Activated T-cell treated with anti-CD3 and anti-CD28 coated beads for 4 hours (primary cell): ENCODE data around the gene SOBP.

Experiments
- DNase-seq: peaks from one replicate; pipeline ENCODE4 v3.0.0-alpha.2; 2020

SOBP gene

GRCh38 chr6:107624050-107624449 lies 134.1 kb downstream of the SOBP start:
- DNase-seq = no peak

GRCh38 chr6:107624541-107624940 lies 134.6 kb downstream of the SOBP start:
- DNase-seq = no peak

GRCh38 chr6:107625264-107625663 lies 135.3 kb downstream of the SOBP start:
- no peak for DNase-seq

GRCh38 chr6:107626645-107627044 lies 136.7 kb downstream of the SOBP start:
- no peak for DNase-seq

- DNase-seq = no peak
Observed at GRCh38 chr6:107627969-107628368, 138.1 kb downstream of the SOBP start.

GRCh38 chr6:107628878-107629277 lies 139.0 kb downstream of the SOBP start:
- no peak for DNase-seq

- DNase-seq = no peak
Observed at GRCh38 chr6:107629548-107630129, 139.7 kb downstream of the SOBP start.

- no peak for DNase-seq
Observed at GRCh38 chr6:107630348-107630977, 140.5 kb downstream of the SOBP start.

- DNase-seq = no peak
Observed at GRCh38 chr6:107632381-107633136, 142.6 kb downstream of the SOBP start.

- DNase-seq = no peak
Observed at GRCh38 chr6:107633680-107634323, 143.9 kb downstream of the SOBP start.

- DNase-seq = no peak
Observed at GRCh38 chr6:107634324-107635056, 144.6 kb downstream of the SOBP start.

- no peak for DNase-seq
Observed at GRCh38 chr6:107635057-107635515, 145.2 kb downstream of the SOBP start.

- DNase-seq = no peak
Observed at GRCh38 chr6:107636486-107636885, 146.6 kb downstream of the SOBP start.

GRCh38 chr6:107637316-107638315 lies 147.7 kb downstream of the SOBP start:
- no peak for DNase-seq

- no peak for DNase-seq
Observed at GRCh38 chr6:107638493-107638892, 148.6 kb downstream of the SOBP start.

- DNase-seq = no peak
Observed at GRCh38 chr6:107639511-107639910, 149.6 kb downstream of the SOBP start.

- DNase-seq = no peak
Observed at GRCh38 chr6:107641071-107641470, 151.2 kb downstream of the SOBP start.

- no peak for DNase-seq
Observed at GRCh38 chr6:107641500-107641941, 151.6 kb downstream of the SOBP start.

GRCh38 chr6:107642095-107642860 lies 152.4 kb downstream of the SOBP start:
- no peak for DNase-seq

GRCh38 chr6:107642861-107643328 lies 153.0 kb downstream of the SOBP start:
- no peak for DNase-seq

- DNase-seq = no peak
Observed at GRCh38 chr6:107644513-107644912, 154.6 kb downstream of the SOBP start.
